B cell (primary cell): Measurements from ENCODE around the gene ZNF532.

Experiments used
- EZH2 ChIP-seq: IDR thresholded peaks from 2 replicates; pipeline ENCODE4 v1.6.1; 2012; ENCODE audit warnings: borderline replicate concordance, low read depth, mild to moderate bottlenecking, moderate library complexity, low read length; ENCODE audit not compliant: insufficient read depth, poor library complexity, severe bottlenecking
- TF ChIP-seq, protein P1 (sequence below): fragments of 200-600 bp; IDR thresholded peaks from one replicate; pipeline ENCODE4 v1.8.0; 2022; ENCODE audit warnings: antibody characterized with exemption, mild to moderate bottlenecking

DNA sequence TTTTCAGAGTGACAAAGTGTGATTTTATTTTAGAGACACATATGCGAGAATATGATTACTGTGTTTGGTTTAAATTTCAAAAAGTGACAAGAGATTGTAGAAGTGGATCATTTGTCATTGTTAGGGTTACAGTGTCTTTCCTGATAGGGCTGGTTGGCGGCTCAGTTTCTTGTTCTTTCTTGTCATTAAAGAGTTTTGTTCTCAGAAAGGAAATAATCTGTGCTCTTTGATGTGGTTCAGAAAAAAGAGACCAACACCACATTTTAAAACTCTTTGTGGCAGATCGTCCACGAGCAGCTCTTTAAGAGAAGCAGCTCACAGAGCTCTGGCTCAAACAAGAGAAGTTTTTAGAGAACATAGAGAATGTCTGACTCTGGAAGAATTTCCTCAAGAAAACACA is 45.6 kb upstream of the ZNF532 start:
- TF ChIP-seq, protein P1, sequence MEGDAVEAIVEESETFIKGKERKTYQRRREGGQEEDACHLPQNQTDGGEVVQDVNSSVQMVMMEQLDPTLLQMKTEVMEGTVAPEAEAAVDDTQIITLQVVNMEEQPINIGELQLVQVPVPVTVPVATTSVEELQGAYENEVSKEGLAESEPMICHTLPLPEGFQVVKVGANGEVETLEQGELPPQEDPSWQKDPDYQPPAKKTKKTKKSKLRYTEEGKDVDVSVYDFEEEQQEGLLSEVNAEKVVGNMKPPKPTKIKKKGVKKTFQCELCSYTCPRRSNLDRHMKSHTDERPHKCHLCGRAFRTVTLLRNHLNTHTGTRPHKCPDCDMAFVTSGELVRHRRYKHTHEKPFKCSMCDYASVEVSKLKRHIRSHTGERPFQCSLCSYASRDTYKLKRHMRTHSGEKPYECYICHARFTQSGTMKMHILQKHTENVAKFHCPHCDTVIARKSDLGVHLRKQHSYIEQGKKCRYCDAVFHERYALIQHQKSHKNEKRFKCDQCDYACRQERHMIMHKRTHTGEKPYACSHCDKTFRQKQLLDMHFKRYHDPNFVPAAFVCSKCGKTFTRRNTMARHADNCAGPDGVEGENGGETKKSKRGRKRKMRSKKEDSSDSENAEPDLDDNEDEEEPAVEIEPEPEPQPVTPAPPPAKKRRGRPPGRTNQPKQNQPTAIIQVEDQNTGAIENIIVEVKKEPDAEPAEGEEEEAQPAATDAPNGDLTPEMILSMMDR = no peak
- TF ChIP-seq EZH2 = no peak
